PC-3 (cell line): Measurements from ENCODE around the gene UBAP2L.
"Not testable (repeated sequence)": the region's sequence is repeated elsewhere in the genome, so short reads cannot be mapped to it uniquely, and the experiment has no call there.

Experiments used
- CTCF ChIP-seq: fragments of 300-600 bp; sonication (generic); conservative IDR thresholded peaks from 2 replicates; pipeline ENCODE4 v1.5.1; 2017; ENCODE audit warnings: antibody characterized with exemption, low read depth, mild to moderate bottlenecking, low read length
- EZH2phosphoT487 ChIP-seq: fragments of 300-600 bp; sonication (generic); IDR thresholded peaks from 2 replicates; pipeline ENCODE4 v1.6.1; 2018; ENCODE audit warnings: mild to moderate bottlenecking, antibody characterized with exemption, low read length, borderline replicate concordance

GRCh38 chr1:154205778-154206177 is 15.0 kb upstream of the UBAP2L start:
- TF ChIP-seq EZH2phosphoT487, CTCF: not testable (repeated sequence)
